ENCODE results near the gene ALPL. TPM values are rescaled to one million over a fixed set of nuclear protein-coding genes. Genes with fewer than 3 reads are reported as not detected.

ALPL gene
- total and polyA plus RNA-seq, 12 donors: 21.9 to 752 (median 70.6) TPM

Other genes starting within 250 kb of the ALPL start
- 100 to 1,000 TPM in 8 of 9 donors, 10 to 100 TPM in 1; 86.1 to 588 (median 244) TPM for gene ECE1, start 219.0 kb upstream of the ALPL start, total RNA-seq
- gene ECE1, start 219.0 kb upstream of the ALPL start, polyA plus RNA-seq: 100 to 1,000 TPM; 150 to 327 (median 176) TPM
- gene NBPF3, start 69.3 kb upstream of the ALPL start, total RNA-seq: 10 to 100 TPM in 8 of 9 donors, 1 to 10 TPM in 1; 8.8 to 18.0 (median 12.5) TPM
- gene NBPF3, start 69.3 kb upstream of the ALPL start, polyA plus RNA-seq: 10 to 100 TPM in 1 of 3 donors, 1 to 10 TPM in 2; 1.3 to 15.3 (median 2.7) TPM
- gene RAP1GAP, start 159.9 kb downstream of the ALPL start, total RNA-seq: 100 to 1,000 TPM in 3 of 9 donors, 10 to 100 TPM in 6; 52.4 to 409 (median 81.1) TPM
- gene RAP1GAP, start 159.9 kb downstream of the ALPL start, polyA plus RNA-seq: 100 to 1,000 TPM in 2 of 3 donors, 10 to 100 TPM in 1; 62.4 to 250 (median 105) TPM